SU-DHL-6 (cell line): ENCODE data around the gene PPP2R1A.

ENCODE experiments used
- EZH2phosphoT487 ChIP-seq: fragments of 200-600 bp; sonication (generic), shearing (Covaris generic); conservative IDR thresholded peaks from 2 replicates; pipeline ENCODE4 v1.6.1; 2018; ENCODE audit warnings: mild to moderate bottlenecking, antibody characterized with exemption, low read length, moderate library complexity, mixed read lengths
- TF ChIP-seq, protein P1 (sequence below): fragments of 200-600 bp; sonication (generic); IDR thresholded peaks from one replicate; pipeline ENCODE4 v1.5.1; 2017; ENCODE audit warnings: antibody characterized with exemption, mild to moderate bottlenecking, low read length, moderate library complexity; ENCODE audit not compliant: insufficient read depth, poor library complexity, severe bottlenecking

DNA sequence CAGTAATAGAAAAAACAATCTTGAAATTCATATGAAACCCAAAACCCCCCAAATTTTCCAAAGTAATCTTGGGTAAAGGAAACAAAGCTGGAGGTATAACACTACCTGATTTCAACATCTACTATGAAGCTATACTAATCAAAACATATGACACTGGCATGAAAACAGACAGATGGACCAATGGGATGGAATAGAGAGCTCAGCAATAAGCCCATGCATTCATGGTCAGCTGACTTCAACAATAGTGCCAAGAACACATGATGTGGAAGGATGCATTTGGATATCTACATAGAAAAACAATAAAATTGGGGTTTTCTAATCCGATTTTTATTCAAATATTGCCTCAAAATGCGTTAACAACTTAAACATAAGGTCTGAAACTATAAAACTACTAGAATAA is 47.3 kb downstream of the PPP2R1A start:
- TF ChIP-seq, protein P1, sequence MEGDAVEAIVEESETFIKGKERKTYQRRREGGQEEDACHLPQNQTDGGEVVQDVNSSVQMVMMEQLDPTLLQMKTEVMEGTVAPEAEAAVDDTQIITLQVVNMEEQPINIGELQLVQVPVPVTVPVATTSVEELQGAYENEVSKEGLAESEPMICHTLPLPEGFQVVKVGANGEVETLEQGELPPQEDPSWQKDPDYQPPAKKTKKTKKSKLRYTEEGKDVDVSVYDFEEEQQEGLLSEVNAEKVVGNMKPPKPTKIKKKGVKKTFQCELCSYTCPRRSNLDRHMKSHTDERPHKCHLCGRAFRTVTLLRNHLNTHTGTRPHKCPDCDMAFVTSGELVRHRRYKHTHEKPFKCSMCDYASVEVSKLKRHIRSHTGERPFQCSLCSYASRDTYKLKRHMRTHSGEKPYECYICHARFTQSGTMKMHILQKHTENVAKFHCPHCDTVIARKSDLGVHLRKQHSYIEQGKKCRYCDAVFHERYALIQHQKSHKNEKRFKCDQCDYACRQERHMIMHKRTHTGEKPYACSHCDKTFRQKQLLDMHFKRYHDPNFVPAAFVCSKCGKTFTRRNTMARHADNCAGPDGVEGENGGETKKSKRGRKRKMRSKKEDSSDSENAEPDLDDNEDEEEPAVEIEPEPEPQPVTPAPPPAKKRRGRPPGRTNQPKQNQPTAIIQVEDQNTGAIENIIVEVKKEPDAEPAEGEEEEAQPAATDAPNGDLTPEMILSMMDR = no peak
- TF ChIP-seq EZH2phosphoT487 = no peak
